Adrenal gland (tissue), 5 donors: ENCODE results near the gene RAB30.

Experiments used
- POLR2A ChIP-seq, 2 donors: fragments of 450-650 bp; IDR thresholded peaks; one replicate each; pipeline ENCODE4 v1.6.1; 2017; ENCODE audit warnings: antibody characterized with exemption in 2 of 2, mild to moderate bottlenecking in 2 of 2, moderate library complexity in 1 of 2
- TF ChIP-seq, protein P1 (sequence below), 6 experiments: fragments of 450-650 bp in 4 of 6; fragments of 200-600 bp in 2 of 6; sonication (generic) in 1 of 6; IDR thresholded peaks; 1 replicate in 5 of 6; 2 replicates in 1 of 6; pipeline versions ENCODE4 v1.5.1 to v1.8.0; 2016 to 2021; ENCODE audit warnings: antibody characterized with exemption in 6 of 6, mild to moderate bottlenecking in 2 of 6, moderate library complexity in 1 of 6
- donor health status: DM: no; HTN: no; CAD: no.

GRCh38 chr11:83044958-83045712 is 26.6 kb downstream of the RAB30 start:
- TF ChIP-seq POLR2A (IDR thresholded peaks at IDR 0.05) = peak in 1 of 2 donors; percentile 9
- TF ChIP-seq, protein P1, sequence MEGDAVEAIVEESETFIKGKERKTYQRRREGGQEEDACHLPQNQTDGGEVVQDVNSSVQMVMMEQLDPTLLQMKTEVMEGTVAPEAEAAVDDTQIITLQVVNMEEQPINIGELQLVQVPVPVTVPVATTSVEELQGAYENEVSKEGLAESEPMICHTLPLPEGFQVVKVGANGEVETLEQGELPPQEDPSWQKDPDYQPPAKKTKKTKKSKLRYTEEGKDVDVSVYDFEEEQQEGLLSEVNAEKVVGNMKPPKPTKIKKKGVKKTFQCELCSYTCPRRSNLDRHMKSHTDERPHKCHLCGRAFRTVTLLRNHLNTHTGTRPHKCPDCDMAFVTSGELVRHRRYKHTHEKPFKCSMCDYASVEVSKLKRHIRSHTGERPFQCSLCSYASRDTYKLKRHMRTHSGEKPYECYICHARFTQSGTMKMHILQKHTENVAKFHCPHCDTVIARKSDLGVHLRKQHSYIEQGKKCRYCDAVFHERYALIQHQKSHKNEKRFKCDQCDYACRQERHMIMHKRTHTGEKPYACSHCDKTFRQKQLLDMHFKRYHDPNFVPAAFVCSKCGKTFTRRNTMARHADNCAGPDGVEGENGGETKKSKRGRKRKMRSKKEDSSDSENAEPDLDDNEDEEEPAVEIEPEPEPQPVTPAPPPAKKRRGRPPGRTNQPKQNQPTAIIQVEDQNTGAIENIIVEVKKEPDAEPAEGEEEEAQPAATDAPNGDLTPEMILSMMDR (IDR thresholded peaks at IDR 0.05) = no peak
